T-helper 17 cell (primary cell): Measurements from ENCODE around the gene PSMC6. TPM values are rescaled to one million over a fixed set of nuclear protein-coding genes. Genes with fewer than 3 reads are reported as not detected.
"Not testable (repeated sequence)": the region's sequence is repeated elsewhere in the genome, so short reads cannot be mapped to it uniquely, and the experiment has no call there.

Source experiments
- ATAC-seq: fragments of 150-1000 bp; cut with Tn5 transposase; 2 replicates; pipeline ENCODE4 v1.10.0; 2021; ENCODE audit warnings: mild to moderate bottlenecking, moderate library complexity
- DNase-seq, 3 donors: peaks; one replicate each; pipeline versions ENCODE4 v3.0.0 to v3.0.0-alpha.2; 2020 to 2021
- H3K9me3 ChIP-seq: one replicate; pipeline ENCODE4 v1.7.0; 2013; ENCODE audit warnings: low read length, mild to moderate bottlenecking; ENCODE audit not compliant: control insufficient read depth, poor library complexity, severe bottlenecking
- H3K27ac Mint-ChIP-seq: one replicate; pipeline ENCODE4 v1.8.0; 2022; ENCODE audit warnings: mild to moderate bottlenecking, moderate library complexity, mixed read lengths
- H3K27me3 Mint-ChIP-seq: one replicate; pipeline ENCODE4 v1.8.0; 2022; ENCODE audit warnings: mixed read lengths
- H3K36me3 Mint-ChIP-seq: one replicate; pipeline ENCODE4 v1.8.0; 2022; ENCODE audit warnings: low read depth, mixed read lengths
- H3K4me1 Mint-ChIP-seq: one replicate; pipeline ENCODE4 v1.8.0; 2022; ENCODE audit warnings: mild to moderate bottlenecking, mixed read lengths
- H3K4me3 Mint-ChIP-seq: one replicate; pipeline ENCODE4 v1.8.0; 2022; ENCODE audit warnings: mild to moderate bottlenecking, moderate library complexity, mixed read lengths
- total RNA-seq, 4 donors: library from RNA in 2 of 4; stranded (reverse) in 2 of 4; gene quantifications; one replicate each; pipeline ENCODE4 v1.2.3 and lab custom pipeline; 2022 to 2026

Gene PSMC6
- total RNA-seq, 2 donors from 2014 or later: 110 to 117 TPM

DNA sequence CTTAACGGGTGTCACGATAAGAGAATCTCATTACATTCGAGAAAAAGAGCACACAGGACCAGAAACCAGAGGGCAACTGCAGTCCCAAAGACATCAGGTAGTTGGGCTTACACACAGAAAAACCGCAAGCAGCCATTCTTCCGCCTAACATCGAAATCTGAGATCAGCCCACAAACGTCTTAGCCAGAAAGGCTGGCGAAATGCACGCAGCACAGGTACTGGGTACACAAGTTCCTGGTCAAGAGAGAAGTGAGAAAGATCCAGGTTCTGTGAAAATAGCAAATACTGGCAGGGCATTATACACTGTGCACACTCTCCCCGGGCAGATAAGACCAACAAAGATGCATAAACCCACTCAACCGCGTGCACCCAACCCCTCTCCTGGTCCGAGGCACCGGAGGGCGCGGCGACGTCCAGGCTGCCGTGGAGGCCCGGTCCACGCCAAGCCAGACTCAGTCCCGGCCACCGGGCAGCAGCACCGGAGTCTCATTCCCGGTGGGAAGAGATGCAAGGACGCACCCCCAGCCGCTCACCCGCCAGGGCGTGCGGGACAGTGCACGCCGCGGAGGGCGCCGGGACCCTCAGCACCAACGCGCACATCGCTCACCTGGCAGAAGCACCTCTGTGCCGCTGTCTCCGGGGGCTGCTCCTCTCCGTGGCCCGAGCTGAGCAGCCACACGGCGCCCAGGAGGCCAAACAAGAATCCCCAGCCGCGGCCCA is 12.1 kb upstream of the PSMC6 start:
- DNase-seq: peak; percentile 26 to 39 (median 39)
- peaks cover 41% of the 10 kb centered on the region for H3K4me1 Mint-ChIP-seq
- H3K4me3 Mint-ChIP-seq: peak overlapping the region; percentile 99
- no peaks in the 10 kb centered on the region for H3K9me3 ChIP-seq
- H3K27me3 Mint-ChIP-seq: no peaks in the 10 kb centered on the region
- H3K36me3 Mint-ChIP-seq: peaks cover 2% of the 10 kb centered on the region
- H3K27ac Mint-ChIP-seq: peak overlapping the region; percentile 95
- ATAC-seq: peak; percentile 73

DNA sequence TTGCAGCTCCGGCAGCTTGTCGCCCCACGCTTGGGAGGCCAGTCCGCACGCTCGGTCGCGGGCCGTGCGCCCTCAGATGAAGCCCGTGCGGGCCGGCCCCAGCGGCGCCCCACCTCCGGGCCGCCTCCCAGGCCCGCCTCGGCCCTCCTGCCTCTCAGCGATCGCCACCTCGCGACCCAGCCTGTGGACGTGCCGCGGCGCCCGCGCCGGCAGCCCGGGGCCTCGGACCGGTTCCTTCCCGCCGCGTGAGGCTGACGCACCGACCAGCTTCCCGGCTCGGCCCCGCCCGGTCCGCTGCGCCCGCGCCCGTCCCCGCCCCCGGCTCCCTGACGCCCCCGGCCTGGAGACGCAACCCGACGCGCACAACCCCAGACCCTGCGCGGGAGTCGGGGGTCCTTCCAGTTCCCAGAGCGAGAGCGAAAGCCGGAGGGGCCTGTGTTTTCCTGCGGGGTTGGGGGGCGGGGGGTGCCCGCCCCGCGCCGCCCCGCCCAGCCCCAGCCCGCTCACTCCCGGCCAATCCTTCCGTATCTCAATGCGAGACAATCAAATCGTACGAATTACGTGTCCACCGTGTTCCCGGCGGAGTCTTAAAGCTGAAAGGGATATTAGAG is 11.4 kb upstream of the PSMC6 start, which contains the start of gene ERO1A:
ERO1A (minus strand) TSS at position 78 of the 611 bp plus-strand sequence; CDS start at position 1, 77 bp downstream.
- ATAC-seq: peak; percentile 71
- Mint-ChIP-seq H3K27ac (peak within 1 kb of the TSS; percentile 95), H3K4me3 (peak within 1 kb of the TSS; percentile 99), H3K4me1 (peaks cover 36% of the 10 kb centered on the region), H3K36me3 (peaks cover 2% of the 10 kb centered on the region), H3K27me3 (no peaks in the 10 kb centered on the region)
- DNase-seq: peak; percentile 36 to 65 (median 57)
- H3K9me3 ChIP-seq: no peaks in the 10 kb centered on the region

GRCh38 chr14:52700701-52701172 is 6.3 kb upstream of the PSMC6 start:
- no peak for ATAC-seq
- Mint-ChIP-seq H3K36me3 (no peaks in the 10 kb centered on the region), H3K27ac (no peak overlapping the region), H3K27me3 (no peaks in the 10 kb centered on the region), H3K4me1 (peaks cover 3% of the 10 kb centered on the region), H3K4me3 (no peak overlapping the region)
- DNase-seq: no peak
- H3K9me3 ChIP-seq: no peaks in the 10 kb centered on the region

GRCh38 chr14:52701223-52701622 is 5.8 kb upstream of the PSMC6 start:
- no peaks in the 10 kb centered on the region for H3K36me3 Mint-ChIP-seq
- ATAC-seq: no peak
- H3K4me3 Mint-ChIP-seq: peak overlapping the region; percentile 25

DNA sequence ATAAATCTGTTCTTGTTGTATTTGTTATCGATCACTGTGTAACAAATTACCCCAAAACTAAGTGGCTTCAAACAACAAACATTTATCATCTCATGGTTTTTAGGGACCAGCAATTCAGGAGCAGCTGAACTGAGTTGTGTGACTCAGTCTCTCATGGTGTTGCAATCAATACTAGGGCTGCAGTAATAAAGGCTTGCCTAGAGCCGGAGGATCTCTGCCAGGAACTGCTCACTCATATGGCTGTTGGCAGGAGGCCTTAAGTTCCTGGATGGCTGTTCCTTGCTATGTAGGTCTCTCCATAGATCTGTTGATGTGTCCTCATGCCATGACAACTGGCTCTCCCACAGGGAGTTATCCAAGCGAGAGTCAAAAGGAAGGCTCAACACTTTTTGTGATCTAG is 3.8 kb upstream of the PSMC6 start:
- H3K36me3 Mint-ChIP-seq: no peaks in the 10 kb centered on the region
- DNase-seq (no peak), ATAC-seq (no peak)
- no peaks in the 10 kb centered on the region for H3K27me3 Mint-ChIP-seq
- peaks cover 19% of the 10 kb centered on the region for H3K4me1 Mint-ChIP-seq
- H3K9me3 ChIP-seq: no peaks in the 10 kb centered on the region
- H3K27ac Mint-ChIP-seq: no peak overlapping the region
- no peak overlapping the region for H3K4me3 Mint-ChIP-seq

More at GRCh38 chr14:52701223-52701622, 5.8 kb upstream of the PSMC6 start:
- Mint-ChIP-seq H3K27me3 (no peaks in the 10 kb centered on the region), H3K27ac (no peak overlapping the region), H3K4me1 (peaks cover 3% of the 10 kb centered on the region)
- no peak for DNase-seq
- no peaks in the 10 kb centered on the region for H3K9me3 ChIP-seq

- no peaks in the 10 kb centered on the region for H3K9me3 ChIP-seq
- DNase-seq (no peak), ATAC-seq (no peak)
- Mint-ChIP-seq H3K27ac (peak overlapping the region; percentile 45), H3K36me3 (no peaks in the 10 kb centered on the region), H3K27me3 (no peaks in the 10 kb centered on the region), H3K4me3 (no peak overlapping the region), H3K4me1 (peaks cover 19% of the 10 kb centered on the region)
Observed at GRCh38 chr14:52703664-52704063, 3.3 kb upstream of the PSMC6 start.

DNA sequence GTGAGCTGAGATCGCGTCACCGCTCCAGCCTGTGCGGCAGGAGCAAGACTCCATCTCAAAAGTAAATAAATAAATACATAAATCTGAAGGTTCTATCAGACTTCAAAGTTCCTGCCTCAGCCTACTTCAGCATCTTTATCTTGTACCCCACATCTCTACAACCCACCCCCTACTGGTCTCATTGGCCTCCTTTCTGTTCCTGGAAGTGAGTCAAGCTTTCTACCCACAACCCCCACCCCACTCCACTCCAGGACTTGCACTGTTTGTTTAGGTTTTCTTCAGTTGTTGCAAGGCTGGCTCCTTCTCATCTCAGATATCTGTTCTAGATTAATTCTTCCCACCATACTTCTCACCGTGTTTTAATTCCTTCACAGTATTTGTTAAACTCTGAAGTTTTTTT is 714 bp upstream of the PSMC6 start:
- no peaks in the 10 kb centered on the region for H3K9me3 ChIP-seq
- Mint-ChIP-seq H3K27ac (peak overlapping the region; percentile 98), H3K36me3 (no peaks in the 10 kb centered on the region), H3K4me1 (peaks cover 21% of the 10 kb centered on the region), H3K4me3 (peak overlapping the region; percentile 98), H3K27me3 (no peaks in the 10 kb centered on the region)
- DNase-seq (peak in 1 of 3 donors; percentile 19), ATAC-seq (peak; percentile 40)

DNA sequence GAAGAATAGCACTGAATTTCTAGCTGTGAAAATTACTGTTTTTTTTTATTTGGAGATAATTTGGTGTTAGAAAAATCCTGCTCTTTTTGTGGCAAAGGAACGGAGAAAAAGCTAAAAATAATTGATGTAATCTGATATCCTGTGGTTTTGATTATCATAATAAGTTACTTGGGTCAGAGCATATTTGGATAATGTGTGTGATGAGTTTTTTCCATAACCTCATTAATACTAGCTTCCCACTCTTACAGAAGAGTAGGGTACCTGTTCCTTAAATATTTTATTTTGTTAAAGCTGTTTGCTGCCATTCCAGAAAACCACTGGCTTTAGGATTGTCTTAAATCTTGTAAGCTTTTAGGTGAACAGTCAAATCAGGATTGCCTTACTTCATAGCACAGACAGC is 4.7 kb downstream of the PSMC6 start:
- peaks cover 17% of the 10 kb centered on the region for H3K4me1 Mint-ChIP-seq
- H3K27me3 Mint-ChIP-seq: no peaks in the 10 kb centered on the region
- no peak for ATAC-seq
- H3K4me3 Mint-ChIP-seq: no peak overlapping the region
- peaks cover under 1% of the 10 kb centered on the region for H3K36me3 Mint-ChIP-seq
- no peak for DNase-seq
- H3K27ac Mint-ChIP-seq: peak overlapping the region; percentile 41
- H3K9me3 ChIP-seq: no peaks in the 10 kb centered on the region

DNA sequence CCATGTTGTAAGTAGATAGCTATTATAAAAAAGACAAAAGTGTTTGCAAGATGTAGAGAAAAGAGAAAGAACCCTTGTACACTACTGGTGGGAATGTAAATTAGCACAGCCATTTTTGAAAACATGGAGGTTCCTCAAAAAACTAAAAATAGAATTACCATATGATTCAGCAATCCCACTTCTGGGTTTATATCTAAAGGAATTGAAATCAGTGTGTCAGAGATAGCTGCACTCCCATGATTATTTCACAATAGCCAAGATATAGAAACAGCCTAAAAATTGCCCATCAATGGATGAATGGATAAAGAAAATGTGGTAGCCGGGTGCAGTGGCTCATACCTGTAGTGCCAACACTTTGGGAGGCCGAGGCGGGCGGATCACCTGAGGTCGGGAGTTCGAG is 9.2 kb downstream of the PSMC6 start:
- H3K4me3 Mint-ChIP-seq: no peak overlapping the region
- H3K4me1 Mint-ChIP-seq: peaks cover 2% of the 10 kb centered on the region
- H3K9me3 ChIP-seq: no peaks in the 10 kb centered on the region
- ATAC-seq: no peak
- no peak for DNase-seq
- peaks cover 2% of the 10 kb centered on the region for H3K36me3 Mint-ChIP-seq
- H3K27ac Mint-ChIP-seq: peak overlapping the region; percentile 41
- H3K27me3 Mint-ChIP-seq: no peaks in the 10 kb centered on the region

DNA sequence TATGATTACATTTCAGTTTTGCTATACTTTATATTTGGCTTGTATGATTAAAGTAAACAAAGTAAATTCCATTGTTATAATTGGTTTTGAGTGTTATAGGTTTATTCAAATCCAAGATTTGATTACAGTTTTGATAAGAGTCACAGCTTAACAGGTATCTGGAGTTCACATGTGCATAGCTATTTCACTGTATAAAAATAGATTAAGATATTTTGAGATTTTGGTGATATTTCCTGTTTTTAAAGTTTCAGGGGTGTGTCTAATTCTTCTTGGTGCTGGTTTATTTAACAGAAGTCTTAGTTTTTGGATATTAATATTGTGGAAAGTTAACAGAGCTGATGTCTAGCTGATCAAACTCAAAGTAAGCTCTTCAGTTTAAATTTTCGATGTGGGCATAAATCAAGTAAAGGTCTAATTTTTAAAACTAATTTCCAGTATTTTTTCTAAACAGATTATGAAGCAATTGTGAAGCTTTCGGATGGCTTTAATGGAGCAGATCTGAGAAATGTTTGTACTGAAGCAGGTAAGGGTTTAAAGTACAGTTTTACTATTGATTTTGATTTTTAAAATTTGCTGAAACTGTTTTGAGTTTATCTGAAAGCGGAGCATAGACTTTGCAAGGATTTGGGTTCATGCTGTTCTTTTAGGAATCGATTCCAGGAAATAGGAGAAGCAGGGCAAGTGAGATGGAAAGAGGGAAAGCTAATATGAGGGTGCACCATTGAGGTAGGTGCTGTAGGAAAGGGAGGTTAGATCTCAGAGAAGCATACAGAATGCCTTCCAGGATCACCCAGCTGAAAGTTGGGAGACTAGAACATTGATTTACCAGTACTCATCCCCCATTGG is 16.7 kb downstream of the PSMC6 start:
- DNase-seq (no peak), ATAC-seq (no peak)
- Mint-ChIP-seq H3K4me3 (no peak overlapping the region), H3K4me1 (peaks cover 21% of the 10 kb centered on the region), H3K36me3 (peaks cover 14% of the 10 kb centered on the region), H3K27ac (peak overlapping the region; percentile 82), H3K27me3 (no peaks in the 10 kb centered on the region)
- no peaks in the 10 kb centered on the region for H3K9me3 ChIP-seq

- no peaks in the 10 kb centered on the region for H3K9me3 ChIP-seq
- peak overlapping the region; percentile 8 for H3K27ac Mint-ChIP-seq
- peaks cover 21% of the 10 kb centered on the region for H3K4me1 Mint-ChIP-seq
- H3K36me3 Mint-ChIP-seq: peaks cover 14% of the 10 kb centered on the region
- H3K27me3 Mint-ChIP-seq: no peaks in the 10 kb centered on the region
- ATAC-seq: peak; percentile 65
- no peak for DNase-seq
- no peak overlapping the region for H3K4me3 Mint-ChIP-seq
Observed at GRCh38 chr14:52724360-52724644, 17.3 kb downstream of the PSMC6 start.

GRCh38 chr14:52727509-52727908 is 20.5 kb downstream of the PSMC6 start:
- not testable (repeated sequence) for H3K9me3 ChIP-seq, H3K27ac Mint-ChIP-seq, ATAC-seq, DNase-seq, H3K4me3 Mint-ChIP-seq, H3K36me3 Mint-ChIP-seq, H3K27me3 Mint-ChIP-seq
- H3K4me1 Mint-ChIP-seq: peaks cover 24% of the 10 kb centered on the region

DNA sequence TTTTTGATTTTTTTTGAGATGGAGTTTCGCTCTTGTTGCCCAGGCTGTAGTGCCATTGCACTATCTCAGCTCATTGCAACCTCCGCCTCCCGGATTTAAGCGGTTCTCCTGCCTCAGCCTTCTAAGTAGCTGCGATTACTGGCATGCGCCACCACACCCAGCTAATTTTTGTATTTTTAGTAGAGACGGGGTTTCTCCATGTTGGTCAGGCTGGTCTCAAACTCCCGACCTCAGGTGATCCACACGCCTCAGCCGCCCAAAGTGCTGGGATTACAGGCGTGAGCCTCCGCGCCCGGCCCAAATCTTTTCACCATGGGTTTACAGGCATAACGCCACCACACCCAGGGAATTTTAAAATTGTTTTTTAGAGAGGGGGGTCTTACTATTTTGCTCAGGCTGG is 22.0 kb downstream of the PSMC6 start:
- Mint-ChIP-seq H3K27ac (peak overlapping the region; percentile 88), H3K4me1 (peaks cover 22% of the 10 kb centered on the region), H3K4me3 (peak overlapping the region; percentile 62)
- not testable (repeated sequence) for ATAC-seq, H3K9me3 ChIP-seq, H3K27me3 Mint-ChIP-seq, H3K36me3 Mint-ChIP-seq, DNase-seq
